ENCODE results near the gene IFT27.

DNA sequence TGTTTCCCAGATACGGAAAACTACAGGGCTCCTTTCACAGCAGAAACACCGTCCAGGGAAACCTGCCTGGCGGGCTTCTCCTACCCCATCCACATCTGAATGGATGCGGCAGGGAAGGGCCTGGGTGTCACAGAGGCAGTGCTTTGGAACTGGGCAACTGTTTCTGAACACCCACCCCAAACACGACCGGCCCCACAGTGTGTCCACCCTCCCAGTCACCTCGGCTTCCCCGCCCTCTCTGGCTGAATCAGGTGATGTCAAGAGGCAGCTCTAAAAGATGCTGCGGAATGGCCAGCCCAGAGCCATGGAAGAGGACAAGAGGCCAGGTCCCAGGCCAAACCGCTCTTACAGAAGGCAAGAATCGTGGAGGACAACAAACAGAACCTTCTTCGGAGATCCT is 22.0 kb downstream of the IFT27 start:
- no peak for TF ChIP-seq EP300 (IDR thresholded peaks at IDR 0.05)
- TF ChIP-seq, protein P1, sequence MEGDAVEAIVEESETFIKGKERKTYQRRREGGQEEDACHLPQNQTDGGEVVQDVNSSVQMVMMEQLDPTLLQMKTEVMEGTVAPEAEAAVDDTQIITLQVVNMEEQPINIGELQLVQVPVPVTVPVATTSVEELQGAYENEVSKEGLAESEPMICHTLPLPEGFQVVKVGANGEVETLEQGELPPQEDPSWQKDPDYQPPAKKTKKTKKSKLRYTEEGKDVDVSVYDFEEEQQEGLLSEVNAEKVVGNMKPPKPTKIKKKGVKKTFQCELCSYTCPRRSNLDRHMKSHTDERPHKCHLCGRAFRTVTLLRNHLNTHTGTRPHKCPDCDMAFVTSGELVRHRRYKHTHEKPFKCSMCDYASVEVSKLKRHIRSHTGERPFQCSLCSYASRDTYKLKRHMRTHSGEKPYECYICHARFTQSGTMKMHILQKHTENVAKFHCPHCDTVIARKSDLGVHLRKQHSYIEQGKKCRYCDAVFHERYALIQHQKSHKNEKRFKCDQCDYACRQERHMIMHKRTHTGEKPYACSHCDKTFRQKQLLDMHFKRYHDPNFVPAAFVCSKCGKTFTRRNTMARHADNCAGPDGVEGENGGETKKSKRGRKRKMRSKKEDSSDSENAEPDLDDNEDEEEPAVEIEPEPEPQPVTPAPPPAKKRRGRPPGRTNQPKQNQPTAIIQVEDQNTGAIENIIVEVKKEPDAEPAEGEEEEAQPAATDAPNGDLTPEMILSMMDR (IDR thresholded peaks at IDR 0.05) = no peak

Measured in ovary (tissue), 3 donors.